22Rv1 (cell line): ENCODE data around the gene USP24.

Experiments used
- CTCF ChIP-seq: fragments of 450-650 bp; IDR thresholded peaks from 2 replicates; pipeline ENCODE4 v1.5.1; 2017; ENCODE audit warnings: mild to moderate bottlenecking
- ZFX ChIP-seq: fragments of 450-650 bp; IDR thresholded peaks from 2 replicates; pipeline ENCODE4 v1.6.1; 2017; ENCODE audit warnings: antibody characterized with exemption, borderline replicate concordance

- TF ChIP-seq CTCF (no peak), ZFX (no peak)
These were observed 29.4 kb upstream of the USP24 start for GRCh38 chr1:55244476-55245099.
